H1 (cell line): ENCODE data around the gene RICTOR. TPM values are rescaled to one million over a fixed set of nuclear protein-coding genes. Genes with fewer than 3 reads are reported as not detected.

Experiments used
- polyA plus RNA-seq, 7 experiments: library from polyadenylated mRNA; depleted of rRNA in 3 of 7; stranded (reverse) in 5 of 7; unstranded in 2 of 7; fragments of >200 nt in 5 of 7; fragments of 200-250 nt in 2 of 7; gene quantifications; 1 replicate in 5 of 7; 2 replicates in 1 of 7; 4 replicates in 1 of 7; pipeline versions ENCODE4 v1.2.1 to v1.2.3, GENCODE V29; 2011 to 2013; ENCODE audit warnings: missing spikeins in 2 of 7, mixed read lengths in 2 of 7
- total RNA-seq: library from RNA; stranded (reverse); fragmentation: NEBNext Ultra II Directional; extraction: Animal tissue kit (Norgen Biotek cat#: 25700); gene quantifications from 2 replicates; pipeline ENCODE4 v1.2.1, GENCODE V29; 2021
- TF ChIP-seq, protein P1 (sequence below): IDR thresholded peaks from 2 replicates; pipeline ENCODE4 v1.6.1; 2012; ENCODE audit warnings: low read length, inconsistent platforms

RICTOR gene
- total and polyA plus RNA-seq, 2 of the 8 experiments (the other 6 are each of a cell fraction or from before 2014, with no cell fraction given) = 4.3 to 26.6 TPM

DNA sequence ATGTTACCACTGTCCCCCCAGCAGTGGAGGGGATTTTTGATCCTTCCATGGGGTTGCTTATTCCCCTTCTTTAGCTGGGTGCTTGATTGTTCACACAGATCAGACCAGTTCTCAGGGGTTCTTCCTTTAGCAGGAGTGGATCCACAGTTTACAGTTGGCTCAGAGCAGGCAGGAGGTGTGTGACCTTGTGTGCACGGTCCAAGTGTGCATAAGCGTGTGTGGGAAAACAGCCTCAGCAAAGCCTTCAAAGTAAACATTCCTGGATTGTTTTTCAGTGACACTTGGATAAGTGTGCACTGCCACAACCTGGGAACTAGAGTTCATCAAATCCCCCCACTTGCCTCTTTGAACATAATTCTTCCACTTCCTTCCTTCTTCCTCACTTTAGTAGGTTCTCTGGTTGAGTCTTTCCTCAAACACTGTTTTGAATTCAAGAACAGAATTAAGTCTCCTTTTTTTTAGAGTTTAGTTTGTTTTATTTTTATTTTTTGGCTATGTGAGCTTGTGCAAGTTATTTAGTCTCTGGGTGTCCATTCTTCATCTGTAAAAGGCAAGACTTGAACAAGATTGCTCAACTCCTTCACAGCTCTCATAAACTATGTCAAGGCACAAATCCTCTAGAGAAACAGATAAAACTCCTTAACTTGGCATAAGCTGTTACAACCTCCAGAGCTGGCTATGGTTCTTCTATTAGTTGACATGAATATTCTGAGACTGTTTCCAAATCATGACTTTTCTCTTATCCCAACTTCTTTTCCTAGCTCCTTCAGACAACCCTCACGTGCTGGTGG is 150.3 kb downstream of the RICTOR start (continued):
- TF ChIP-seq, protein P1, sequence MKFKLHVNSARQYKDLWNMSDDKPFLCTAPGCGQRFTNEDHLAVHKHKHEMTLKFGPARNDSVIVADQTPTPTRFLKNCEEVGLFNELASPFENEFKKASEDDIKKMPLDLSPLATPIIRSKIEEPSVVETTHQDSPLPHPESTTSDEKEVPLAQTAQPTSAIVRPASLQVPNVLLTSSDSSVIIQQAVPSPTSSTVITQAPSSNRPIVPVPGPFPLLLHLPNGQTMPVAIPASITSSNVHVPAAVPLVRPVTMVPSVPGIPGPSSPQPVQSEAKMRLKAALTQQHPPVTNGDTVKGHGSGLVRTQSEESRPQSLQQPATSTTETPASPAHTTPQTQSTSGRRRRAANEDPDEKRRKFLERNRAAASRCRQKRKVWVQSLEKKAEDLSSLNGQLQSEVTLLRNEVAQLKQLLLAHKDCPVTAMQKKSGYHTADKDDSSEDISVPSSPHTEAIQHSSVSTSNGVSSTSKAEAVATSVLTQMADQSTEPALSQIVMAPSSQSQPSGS = no peak
